Smooth muscle cell of the umbilical artery (primary cell): ENCODE measurements around the gene SYS1. TPM values are rescaled to one million over a fixed set of nuclear protein-coding genes. Genes with fewer than 3 reads are reported as not detected.

ENCODE experiments used
- total RNA-seq: library from RNA; depleted of rRNA; stranded (reverse); fragments of >200 nt; gene quantifications from 2 replicates; pipeline ENCODE4 v1.2.3, GENCODE V29; 2014

The SYS1 gene
- 18.5 and 23.5 TPM in 2 replicates for total RNA-seq

DNA sequence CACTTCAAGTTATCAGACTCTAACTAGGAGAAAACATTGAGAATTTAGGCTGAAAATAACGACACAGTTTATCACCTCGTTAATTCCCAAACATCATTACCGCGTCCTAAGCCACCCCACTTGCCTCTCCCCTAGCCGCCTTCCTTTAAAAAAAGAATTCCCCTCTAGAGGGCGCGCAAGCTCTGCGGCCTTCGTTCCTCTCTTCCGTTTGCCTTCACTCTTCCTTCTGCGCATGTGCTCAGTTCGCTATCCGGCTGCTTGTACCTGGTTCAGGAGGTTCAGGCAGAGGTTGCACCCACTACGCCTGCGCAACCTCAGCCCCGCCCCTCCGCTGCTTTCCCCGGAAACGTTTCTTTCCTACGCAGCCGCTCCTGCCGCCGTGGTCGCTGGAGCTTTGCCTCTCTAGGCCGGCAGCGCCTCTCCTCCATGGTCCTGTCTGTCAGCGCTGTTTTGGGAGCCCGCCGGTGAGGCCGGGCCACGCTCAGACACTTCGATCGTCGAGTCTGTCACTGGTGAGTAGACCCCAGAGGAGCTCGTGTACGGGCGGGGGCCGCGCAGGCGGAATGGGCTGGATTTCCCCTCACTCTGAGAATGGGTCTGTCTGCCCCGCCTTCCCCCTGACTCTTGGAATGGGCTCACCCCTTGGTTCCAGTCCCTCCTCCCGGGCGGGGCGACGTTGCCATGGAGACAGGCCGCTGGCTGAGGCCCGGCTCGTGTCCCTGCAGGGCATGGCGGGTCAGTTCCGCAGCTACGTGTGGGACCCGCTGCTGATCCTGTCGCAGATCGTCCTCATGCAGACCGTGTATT, at the start of gene SYS1:
SYS1 (plus strand) TSS at position 353 of the 807 bp plus-strand sequence; CDS start at position 729, 376 bp downstream.

GRCh38 chr20:45347936-45348778, 14.8 kb upstream of the SYS1 start, which contains the start of gene SDC4:
SDC4 (minus strand) TSS chr20:45348424; CDS start chr20:45348384, 40 bp downstream.

DNA sequence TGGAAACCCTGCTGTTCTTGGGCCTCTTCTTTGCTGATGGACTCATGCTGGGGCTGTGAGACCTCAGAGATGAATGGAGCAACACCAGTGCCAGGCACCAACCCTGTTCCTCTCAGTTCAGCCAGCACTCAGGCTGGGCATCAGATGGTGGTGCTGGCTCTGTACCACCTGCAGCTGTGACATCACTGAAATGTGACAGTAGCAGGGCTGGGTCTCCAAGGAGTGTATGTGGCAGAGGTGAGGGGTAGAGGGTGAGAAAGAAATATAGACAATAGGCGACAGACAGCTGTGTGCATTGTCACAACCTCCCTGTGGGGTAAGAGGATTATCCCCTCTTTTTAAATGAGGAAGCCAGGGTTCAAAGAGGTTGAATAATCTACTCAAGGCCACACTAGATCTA, 15.2 kb downstream of the SYS1 start, which contains the start of gene TP53TG5:
TP53TG5 (minus strand) TSS at position 135 of the 400 bp plus-strand sequence; CDS start at position 46, 89 bp downstream.

GRCh38 chr20:45407783-45408645, 45.1 kb downstream of the SYS1 start, which contains the start of gene DBNDD2:
DBNDD2 (plus strand) TSS chr20:45408289; CDS start chr20:45408468, 179 bp downstream.

GRCh38 chr20:45415822-45416637, 53.1 kb downstream of the SYS1 start, which contains the start of gene PIGT:
PIGT (plus strand) TSS chr20:45416141; CDS start chr20:45416157, 16 bp downstream.

Other genes starting within 250 kb of the SYS1 start
- not detected in 2 replicates for gene WFDC5, start 248.0 kb upstream of the SYS1 start, total RNA-seq
- gene WFDC12, start 238.7 kb upstream of the SYS1 start, total RNA-seq, result not detected in 2 replicates
- gene PI3, start 188.3 kb upstream of the SYS1 start, total RNA-seq, result not detected in 2 replicates
- gene SEMG1, start 156.1 kb upstream of the SYS1 start, total RNA-seq, result not detected in 2 replicates
- gene SEMG2, start 141.8 kb upstream of the SYS1 start, total RNA-seq, result not detected in 2 replicates
- gene SLPI, start 108.6 kb upstream of the SYS1 start, total RNA-seq, result not detected in 2 replicates
- not detected in 2 replicates for gene RBPJL, start 56.3 kb upstream of the SYS1 start, total RNA-seq
- not detected in 2 replicates for gene MATN4, start 54.9 kb upstream of the SYS1 start, total RNA-seq
- gene SDC4, start 14.7 kb upstream of the SYS1 start, total RNA-seq, result 138 and 172 TPM in 2 replicates
- not detected in 2 replicates for gene TP53TG5, start 15.2 kb downstream of the SYS1 start, total RNA-seq
- gene DBNDD2, start 45.1 kb downstream of the SYS1 start, total RNA-seq, result 0.30 and 1.2 TPM in 2 replicates
- gene PIGT, start 53.0 kb downstream of the SYS1 start, total RNA-seq, result 27.6 and 40.4 TPM in 2 replicates
- not detected in 2 replicates for gene WFDC2, start 106.6 kb downstream of the SYS1 start, total RNA-seq
- gene SPINT3, start 152.5 kb downstream of the SYS1 start, total RNA-seq, result not detected in 2 replicates
- gene WFDC6, start 176.3 kb downstream of the SYS1 start, total RNA-seq, result not detected in 2 replicates
- not detected in 2 replicates for gene EPPIN, start 184.2 kb downstream of the SYS1 start, total RNA-seq
- gene WFDC8, start 216.1 kb downstream of the SYS1 start, total RNA-seq, result not detected in 2 replicates